Omental fat pad (tissue), 4 donors: ENCODE measurements around the gene CLSTN2. TPM values are rescaled to one million over a fixed set of nuclear protein-coding genes. Genes with fewer than 3 reads are reported as not detected.

ENCODE experiments used
- ATAC-seq: fragments of 150-250 bp; one replicate; pipeline ENCODE4 v1.9.1; 2016; ENCODE audit warnings: mild to moderate bottlenecking, moderate library complexity; ENCODE audit not compliant: low FRiP score
- DNase-seq: peaks from one replicate; pipeline ENCODE4 v3.0.0-alpha.2; 2019; ENCODE audit warnings: low spot score
- total RNA-seq, 4 donors: library from RNA; depleted of rRNA; stranded (reverse); fragments of >200 nt; gene quantifications; one replicate each; pipeline ENCODE4 v1.1.0, GENCODE V29; 2016
- TF ChIP-seq, protein P1 (sequence below), 3 donors: fragments of 450-650 bp; IDR thresholded peaks; one replicate each; pipeline ENCODE4 v1.5.1; 2016 to 2017; ENCODE audit warnings: antibody characterized with exemption in 3 of 3, mild to moderate bottlenecking in 3 of 3, moderate library complexity in 2 of 3

The CLSTN2 gene
- total RNA-seq, 4 donors from 2014 or later = 20.0 to 40.5 (median 37.8) TPM

DNA sequence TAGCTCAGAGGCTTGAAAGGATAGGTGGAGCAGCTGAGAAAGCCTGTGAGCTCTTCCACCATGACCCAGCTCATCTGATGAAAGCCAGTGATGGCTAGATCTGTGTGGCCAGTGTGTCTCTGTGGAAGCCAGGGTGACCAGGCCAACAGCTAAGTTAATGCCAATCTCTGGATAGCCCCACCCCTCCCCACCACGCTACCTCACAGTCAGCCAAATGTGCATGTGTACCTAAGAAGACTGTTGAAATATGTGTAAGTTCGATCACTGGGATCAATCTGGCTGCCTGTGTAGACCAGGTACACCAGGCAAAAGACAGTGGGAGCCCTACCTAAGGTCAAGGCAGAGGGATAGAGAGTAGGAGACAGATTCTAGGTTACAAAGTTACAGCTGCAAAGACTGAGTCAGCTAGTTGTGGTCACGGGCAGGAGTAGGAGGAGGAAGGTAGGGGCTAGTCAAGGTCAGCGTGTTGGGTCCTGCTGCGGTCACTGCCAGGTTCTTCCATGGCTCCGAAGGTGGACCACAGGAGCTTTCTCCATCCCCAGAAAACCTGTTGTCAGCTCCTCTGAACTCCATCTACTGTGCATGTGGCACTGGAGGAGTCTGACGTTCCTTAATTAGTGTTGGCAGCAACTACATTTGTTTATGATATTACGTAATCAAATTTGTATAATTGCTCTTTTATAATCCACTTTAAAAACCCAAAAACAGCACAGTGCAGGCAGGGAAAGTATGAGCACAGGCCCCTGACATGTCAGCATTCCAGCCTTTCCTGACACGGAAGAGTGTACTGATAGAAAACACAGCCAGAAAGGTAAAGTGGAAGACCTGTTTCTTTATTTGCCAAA, 318.0 kb downstream of the CLSTN2 start:
- TF ChIP-seq, protein P1, sequence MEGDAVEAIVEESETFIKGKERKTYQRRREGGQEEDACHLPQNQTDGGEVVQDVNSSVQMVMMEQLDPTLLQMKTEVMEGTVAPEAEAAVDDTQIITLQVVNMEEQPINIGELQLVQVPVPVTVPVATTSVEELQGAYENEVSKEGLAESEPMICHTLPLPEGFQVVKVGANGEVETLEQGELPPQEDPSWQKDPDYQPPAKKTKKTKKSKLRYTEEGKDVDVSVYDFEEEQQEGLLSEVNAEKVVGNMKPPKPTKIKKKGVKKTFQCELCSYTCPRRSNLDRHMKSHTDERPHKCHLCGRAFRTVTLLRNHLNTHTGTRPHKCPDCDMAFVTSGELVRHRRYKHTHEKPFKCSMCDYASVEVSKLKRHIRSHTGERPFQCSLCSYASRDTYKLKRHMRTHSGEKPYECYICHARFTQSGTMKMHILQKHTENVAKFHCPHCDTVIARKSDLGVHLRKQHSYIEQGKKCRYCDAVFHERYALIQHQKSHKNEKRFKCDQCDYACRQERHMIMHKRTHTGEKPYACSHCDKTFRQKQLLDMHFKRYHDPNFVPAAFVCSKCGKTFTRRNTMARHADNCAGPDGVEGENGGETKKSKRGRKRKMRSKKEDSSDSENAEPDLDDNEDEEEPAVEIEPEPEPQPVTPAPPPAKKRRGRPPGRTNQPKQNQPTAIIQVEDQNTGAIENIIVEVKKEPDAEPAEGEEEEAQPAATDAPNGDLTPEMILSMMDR (IDR thresholded peaks at IDR 0.05) = no peak
- no peak for ATAC-seq
- no peak for DNase-seq

DNA sequence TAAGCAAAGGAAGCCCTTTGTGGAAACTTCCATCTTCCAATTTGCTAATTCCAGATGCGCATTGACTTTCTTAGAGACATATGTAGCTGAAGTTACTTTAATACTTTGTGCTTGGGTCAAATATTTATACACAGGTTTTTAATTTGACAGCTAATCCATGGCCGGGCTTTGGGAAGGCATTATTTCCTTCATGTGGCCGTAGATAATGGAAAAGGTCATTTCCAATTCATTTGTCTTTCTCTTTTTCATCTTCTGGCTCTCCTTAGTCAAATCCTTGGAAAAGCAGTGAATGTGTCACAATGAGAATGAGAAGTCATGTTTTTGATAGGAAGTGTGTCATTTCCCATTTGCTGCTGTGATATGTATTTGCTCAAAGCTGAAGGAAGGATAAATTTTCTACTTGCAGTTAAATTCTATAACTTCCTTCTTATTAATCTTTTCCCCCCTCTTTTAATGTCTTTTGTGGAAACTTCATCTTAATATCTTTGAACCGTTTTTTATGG, 323.3 kb downstream of the CLSTN2 start:
- no peak for DNase-seq
- no peak for ATAC-seq

DNA sequence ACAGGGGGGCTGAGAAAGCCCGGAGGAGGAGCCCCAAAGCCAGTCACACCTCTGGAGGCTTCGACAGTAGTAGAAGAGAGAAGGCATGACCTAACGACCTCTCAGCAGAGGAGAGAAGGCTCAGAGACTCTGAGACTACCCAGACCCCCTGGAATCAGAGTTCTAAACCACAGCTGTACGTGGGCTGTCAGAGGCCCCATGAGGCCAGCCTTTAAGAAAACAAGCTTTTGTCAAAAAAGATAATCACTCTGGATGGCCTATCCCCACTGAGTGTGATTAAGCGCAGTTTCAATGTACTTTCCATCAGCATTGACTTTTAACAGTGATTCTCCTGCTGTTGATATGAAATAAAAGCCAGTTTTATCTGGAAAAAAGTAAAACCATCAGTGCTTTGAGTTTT, 330.3 kb downstream of the CLSTN2 start:
- ATAC-seq = no peak
- TF ChIP-seq, protein P1 (IDR thresholded peaks at IDR 0.05) = no peak

More for the DNA sequence above, 323.3 kb downstream of the CLSTN2 start:
- TF ChIP-seq, protein P1 (IDR thresholded peaks at IDR 0.05) = no peak

GRCh38 chr3:140268103-140268502, 333.1 kb downstream of the CLSTN2 start:
- DNase-seq (no peak), ATAC-seq (no peak)
- TF ChIP-seq, protein P1 (IDR thresholded peaks at IDR 0.05) = no peak

More for the DNA sequence above, 330.3 kb downstream of the CLSTN2 start:
- no peak for DNase-seq

DNA sequence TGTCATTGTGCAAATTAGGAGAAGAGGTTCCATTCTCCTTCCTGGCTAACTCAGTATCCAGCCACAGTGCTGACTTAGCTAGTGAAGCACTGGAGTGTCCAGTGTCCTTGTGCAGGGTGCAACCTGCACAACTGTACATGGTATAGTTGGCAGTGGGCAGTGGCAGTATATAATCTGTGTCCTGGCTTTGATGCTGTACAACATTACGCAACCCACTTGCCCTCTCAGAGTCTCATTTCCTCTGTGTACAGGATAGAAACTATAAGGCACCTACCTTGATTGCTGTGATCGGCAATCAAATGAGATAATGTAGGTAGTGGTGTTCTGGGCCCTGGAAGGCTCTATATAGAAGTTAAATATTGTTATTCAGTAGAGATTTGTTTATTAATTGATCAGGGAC, 333.6 kb downstream of the CLSTN2 start:
- TF ChIP-seq, protein P1 (IDR thresholded peaks at IDR 0.05) = no peak
- ATAC-seq = no peak
- no peak for DNase-seq

- DNase-seq (no peak), ATAC-seq (no peak)
- TF ChIP-seq, protein P1 (IDR thresholded peaks at IDR 0.05) = no peak
Measured at GRCh38 chr3:140270329-140270728, 335.3 kb downstream of the CLSTN2 start.
